AG09319 (cell line): ENCODE data around the gene LINC00632.
A peak's percentile ranks its signal among the peaks of the same experiment; 100 is the strongest.

ENCODE experiments used
- DNase-seq: peaks from one replicate; pipeline ENCODE4 v3.0.0-alpha.2; 2010; ENCODE audit warnings: low read depth; ENCODE audit errors: extremely low read depth
- CTCF ChIP-seq: IDR thresholded peaks from 2 replicates; pipeline ENCODE4 v1.5.1; 2011; ENCODE audit warnings: low read depth, mild to moderate bottlenecking, inconsistent platforms, low read length, moderate library complexity

Gene LINC00632

DNA sequence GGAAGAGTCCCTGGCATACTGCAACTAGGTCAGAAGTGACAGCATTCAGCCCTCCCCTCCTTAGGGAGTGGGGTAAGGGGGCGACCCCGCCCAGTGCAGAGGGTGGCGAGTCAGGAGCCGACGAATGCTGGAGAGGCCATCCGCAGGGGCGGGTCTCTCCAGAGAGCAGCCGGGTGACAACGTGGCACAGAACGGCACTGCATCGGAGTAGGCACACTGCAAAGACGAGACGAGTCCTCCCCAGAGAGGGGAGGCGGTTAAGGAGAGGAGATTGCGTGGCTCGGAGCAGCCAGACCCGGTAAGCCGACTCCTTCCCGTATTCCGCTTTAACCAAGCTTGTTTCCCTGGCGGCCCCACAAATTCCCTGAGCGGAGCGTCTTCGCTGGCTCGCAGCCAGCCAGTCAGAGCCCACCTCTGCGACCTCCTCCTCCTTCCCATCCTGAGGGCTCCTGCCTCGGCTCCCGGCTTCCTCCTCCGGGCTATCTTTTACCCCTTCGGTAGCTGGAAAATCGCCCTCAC lies 54.9 kb downstream of the LINC00632 start:
- TF ChIP-seq CTCF, result no peak
- peak; percentile 25 for DNase-seq

- DNase-seq, result peak; percentile 23
- TF ChIP-seq CTCF, result no peak
These were observed 55.7 kb downstream of the LINC00632 start for GRCh38 chrX:140765043-140765784.

GRCh38 chrX:140766024-140766611 lies 56.6 kb downstream of the LINC00632 start:
- DNase-seq, result peak; percentile 31
- TF ChIP-seq CTCF, result peak; percentile 95

DNA sequence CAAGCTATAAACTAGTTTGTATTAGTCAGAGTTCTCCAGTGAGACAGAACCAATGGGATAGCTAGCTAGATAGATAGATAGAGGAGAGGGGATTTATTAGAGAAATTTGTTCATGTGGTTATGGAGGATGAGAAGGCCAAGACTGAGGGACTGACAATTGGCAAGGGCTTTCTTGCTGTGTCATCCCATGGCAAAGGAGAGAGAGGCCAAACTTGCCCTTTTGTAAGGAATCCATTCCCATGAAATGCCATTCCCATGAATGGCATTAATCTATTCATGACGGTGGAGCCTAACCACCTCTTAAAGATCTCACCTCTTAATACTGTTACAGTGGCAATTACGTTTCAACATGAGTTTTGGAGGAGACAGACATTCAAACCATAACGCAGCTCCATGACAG lies 58.1 kb downstream of the LINC00632 start:
- TF ChIP-seq CTCF, result no peak

DNA sequence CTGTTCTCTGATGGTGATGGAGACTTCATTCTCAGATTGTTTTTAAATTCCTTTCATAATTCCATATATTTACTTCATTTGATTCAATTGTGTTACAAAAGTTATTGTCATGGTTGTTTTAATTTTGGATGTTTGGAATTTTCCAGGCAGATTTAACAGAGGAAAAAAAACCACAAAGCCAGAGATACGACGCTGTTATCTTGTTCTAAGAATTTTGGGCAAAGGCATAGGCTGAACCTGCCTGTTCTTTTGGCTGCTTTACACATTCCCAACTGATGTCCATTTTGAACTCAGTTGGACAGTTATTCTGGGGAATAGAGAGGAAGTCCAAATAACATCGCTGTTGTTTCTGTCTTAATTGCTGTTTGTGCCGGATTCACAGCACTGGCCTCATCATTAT lies 65.7 kb downstream of the LINC00632 start:
- no peak for TF ChIP-seq CTCF
- DNase-seq, result no peak

More for the DNA sequence above, 58.1 kb downstream of the LINC00632 start:
- DNase-seq, result no peak

DNA sequence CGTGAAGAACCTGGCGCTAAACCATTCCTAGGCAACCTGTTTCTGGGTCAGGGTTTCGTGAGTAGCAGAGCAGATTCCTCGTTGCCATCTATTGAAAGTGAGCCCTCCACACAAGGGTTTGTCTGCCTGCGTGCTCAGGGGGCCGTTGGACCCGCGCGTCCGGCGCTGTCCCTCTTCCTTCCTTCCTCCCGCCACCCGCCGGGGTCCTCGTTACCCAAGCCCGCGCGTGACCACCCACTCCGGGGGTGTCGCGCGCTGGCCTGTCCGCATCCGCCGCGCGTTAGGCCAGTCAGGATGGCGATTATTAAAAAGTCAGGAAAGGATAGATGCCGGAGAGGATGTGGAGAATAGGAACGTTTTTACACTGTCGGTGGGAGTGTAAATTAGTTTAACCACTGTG lies 66.8 kb downstream of the LINC00632 start:
- TF ChIP-seq CTCF, result no peak
- no peak for DNase-seq

DNA sequence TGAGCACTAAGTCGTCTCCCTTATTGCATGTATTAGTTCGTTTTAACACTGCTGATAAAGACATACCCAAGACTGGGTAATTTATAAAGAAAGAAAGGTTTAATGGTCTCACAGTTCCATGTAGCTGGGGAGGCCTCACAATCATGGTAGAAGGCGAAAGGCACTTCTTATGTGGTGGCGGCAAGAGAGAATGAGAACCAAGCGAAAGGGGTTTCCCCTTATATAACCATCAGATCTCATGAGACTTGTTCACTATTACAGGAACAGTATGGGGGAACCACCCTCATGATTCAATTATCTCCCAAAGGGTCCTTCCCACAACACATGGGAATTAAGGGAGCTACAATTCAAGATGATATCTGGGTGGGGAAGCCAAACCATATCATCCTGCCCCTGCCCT lies 85.1 kb downstream of the LINC00632 start:
- DNase-seq, result no peak
- TF ChIP-seq CTCF, result no peak
